Measurements from ENCODE around the gene KCNK18. TPM values are rescaled to one million over a fixed set of nuclear protein-coding genes. Genes with fewer than 3 reads are reported as not detected.

KCNK18 gene
- total RNA-seq, 1 experiment from 2014 or later, result not detected

GRCh38 chr10:117184821-117185220, 12.5 kb upstream of the KCNK18 start:
- Mint-ChIP-seq H3K9me3 (peaks cover 8 to 12% of the 10 kb centered on the region in 2 experiments), H3K4me1 (peaks cover 3% of the 10 kb centered on the region in 2 experiments; a peak in 2 of 4 replicates), H3K36me3 (ENCODE audit: insufficient read depth in 1 of 3, low read depth in 3 of 3) (peaks cover 0 to 7% (median 0%) of the 10 kb centered on the region in 3 experiments; a peak in 2 of 7 replicates), H3K4me3 (no peak overlapping the region), H3K27ac (no peak overlapping the region), H3K27me3 (ENCODE audit: low read depth) (peaks cover 42% of the 10 kb centered on the region)
- Histone ChIP-seq H4K5ac (ENCODE audit: insufficient read length, low read depth, low read length) (no peak overlapping the region), H3K27ac (ENCODE audit: insufficient read length, low read depth, low read length) (no peak overlapping the region), H4K91ac (ENCODE audit: insufficient read length, low read depth, low read length) (no peak overlapping the region), H3K9me3 (ENCODE audit: control insufficient read depth, low read depth, low read length) (no peaks in the 10 kb centered on the region), H4K8ac (replicated peaks; ENCODE audit: insufficient read length, low read depth, low read length) (no peak overlapping the region), H3K4me1 (ENCODE audit: insufficient read depth, low read length) (no peaks in the 10 kb centered on the region), H2BK12ac (ENCODE audit: insufficient read length, low read depth, low read length) (no peak overlapping the region), H2BK5ac (ENCODE audit: insufficient read length, low read length) (no peak overlapping the region), H3K4ac (ENCODE audit: low read depth, low read length) (no peak overlapping the region), H3K79me1 (ENCODE audit: insufficient read depth, low read depth, low read length, poor library complexity, severe bottlenecking) (no peaks in the 10 kb centered on the region), H3K27me3 (ENCODE audit: insufficient read depth, low read length) (peaks cover 2% of the 10 kb centered on the region; the same call in 1 of the 2 replicates), H3K9ac (ENCODE audit: extremely low read depth, insufficient read length, low read length) (no peak overlapping the region), H3K23ac (ENCODE audit: insufficient read length, low read depth, low read length) (no peak overlapping the region), H2BK20ac (ENCODE audit: low read depth, low read length, poor library complexity, severe bottlenecking) (no peak overlapping the region), H3K56ac (ENCODE audit: insufficient read length, low read depth, low read length) (no peak overlapping the region), H3K23me2 (ENCODE audit: insufficient read length, low read depth, low read length, poor library complexity, severe bottlenecking) (no peaks in the 10 kb centered on the region), H3K18ac (ENCODE audit: insufficient read length, low read depth, low read length) (no peak overlapping the region), H3T11ph (ENCODE audit: low read length) (no peak overlapping the region), H2AK5ac (ENCODE audit: insufficient read length, low read length) (no peak overlapping the region), H3K79me2 (ENCODE audit: insufficient read depth, low read length) (no peaks in the 10 kb centered on the region), H2BK120ac (ENCODE audit: low read depth, low read length, poor library complexity, severe bottlenecking) (no peak overlapping the region), H4K20me1 (ENCODE audit: control insufficient read depth, insufficient read depth, insufficient read length) (no peaks in the 10 kb centered on the region), H3K14ac (ENCODE audit: insufficient read depth, low read length) (no peak overlapping the region), H2AFZ (ENCODE audit: low read length) (no peak overlapping the region), H3K4me2 (ENCODE audit: insufficient read depth, insufficient read length, low read length) (no peak overlapping the region), H2BK15ac (ENCODE audit: low read depth, low read length) (no peak overlapping the region)
- no peak for DNase-seq
- no CpG with 5 or more reads among the region's 3 CpGs for WGBS (ENCODE audit: extremely low coverage, insufficient read length, low lambda C conversion rate)
- no peak for TF ChIP-seq CTCF (conservative IDR thresholded peaks at IDR 0.05)

All from H9 (cell line).